Measurements from ENCODE around the gene THADA.
"Not testable (repeated sequence)": the region's sequence is repeated elsewhere in the genome, so short reads cannot be mapped to it uniquely, and the experiment has no call there.

Gene THADA

GRCh38 chr2:43594875-43595274 is 963 bp downstream of the THADA start:
- DNase-seq (ENCODE audit: low read depth in 2 of 2) = no peak

- DNase-seq (ENCODE audit: low read depth in 2 of 2) = no peak
Measured at GRCh38 chr2:43593254-43593653, 2.6 kb downstream of the THADA start.

GRCh38 chr2:43592443-43592842 is 3.4 kb downstream of the THADA start:
- no peak for DNase-seq (ENCODE audit: low read depth in 2 of 2)

- DNase-seq (ENCODE audit: low read depth in 2 of 2) = no peak
Measured at GRCh38 chr2:43585708-43586107, 10.1 kb downstream of the THADA start.

GRCh38 chr2:43579275-43579981 is 16.4 kb downstream of the THADA start:
- DNase-seq (ENCODE audit: low read depth in 2 of 2) = no peak

GRCh38 chr2:43576981-43577892 is 18.6 kb downstream of the THADA start:
- DNase-seq (ENCODE audit: low read depth in 2 of 2) = no peak

- no peak for DNase-seq (ENCODE audit: low read depth in 2 of 2)
Measured at GRCh38 chr2:43572244-43572643, 23.6 kb downstream of the THADA start.

GRCh38 chr2:43569921-43570320 is 25.9 kb downstream of the THADA start:
- no peak for DNase-seq (ENCODE audit: low read depth in 2 of 2)

GRCh38 chr2:43568228-43568627 is 27.6 kb downstream of the THADA start:
- no peak for DNase-seq (ENCODE audit: low read depth in 2 of 2)

GRCh38 chr2:43566461-43566729 is 29.4 kb downstream of the THADA start:
- no peak for DNase-seq (ENCODE audit: low read depth in 2 of 2)

- no peak for DNase-seq (ENCODE audit: low read depth in 2 of 2)
Measured at GRCh38 chr2:43563679-43564078, 32.2 kb downstream of the THADA start.

GRCh38 chr2:43560231-43560547 is 35.6 kb downstream of the THADA start:
- no peak for DNase-seq (ENCODE audit: low read depth in 2 of 2)

- no peak for DNase-seq (ENCODE audit: low read depth in 2 of 2)
Measured at GRCh38 chr2:43559391-43560230, 36.2 kb downstream of the THADA start.

GRCh38 chr2:43557196-43557595 is 38.6 kb downstream of the THADA start:
- no peak for DNase-seq (ENCODE audit: low read depth in 2 of 2)

GRCh38 chr2:43556256-43556655 is 39.6 kb downstream of the THADA start:
- no peak for DNase-seq (ENCODE audit: low read depth in 2 of 2)

- DNase-seq (ENCODE audit: low read depth in 2 of 2) = no peak
Measured at GRCh38 chr2:43553341-43553855, 42.4 kb downstream of the THADA start.

- DNase-seq (ENCODE audit: low read depth in 2 of 2) = no peak
Measured at GRCh38 chr2:43551990-43552389, 43.8 kb downstream of the THADA start.

- DNase-seq (ENCODE audit: low read depth in 2 of 2) = not testable (repeated sequence)
Measured at GRCh38 chr2:43548381-43548780, 47.5 kb downstream of the THADA start.

GRCh38 chr2:43542285-43542933 is 53.4 kb downstream of the THADA start:
- DNase-seq (ENCODE audit: low read depth in 2 of 2) = no peak

- no peak for DNase-seq (ENCODE audit: low read depth in 2 of 2)
Measured at GRCh38 chr2:43541165-43541564, 54.7 kb downstream of the THADA start.

GRCh38 chr2:43540021-43540779 is 55.6 kb downstream of the THADA start:
- DNase-seq (ENCODE audit: low read depth in 2 of 2) = no peak
